Suppressor macrophage (primary cell): ENCODE results near the gene SHFL.
A peak's percentile ranks its signal among the peaks of the same experiment; 100 is the strongest.

Experiments
- DNase-seq, 4 experiments: peaks; one replicate each; pipeline ENCODE4 v3.0.0-alpha.2; 2020 to 2022

The SHFL gene

DNA sequence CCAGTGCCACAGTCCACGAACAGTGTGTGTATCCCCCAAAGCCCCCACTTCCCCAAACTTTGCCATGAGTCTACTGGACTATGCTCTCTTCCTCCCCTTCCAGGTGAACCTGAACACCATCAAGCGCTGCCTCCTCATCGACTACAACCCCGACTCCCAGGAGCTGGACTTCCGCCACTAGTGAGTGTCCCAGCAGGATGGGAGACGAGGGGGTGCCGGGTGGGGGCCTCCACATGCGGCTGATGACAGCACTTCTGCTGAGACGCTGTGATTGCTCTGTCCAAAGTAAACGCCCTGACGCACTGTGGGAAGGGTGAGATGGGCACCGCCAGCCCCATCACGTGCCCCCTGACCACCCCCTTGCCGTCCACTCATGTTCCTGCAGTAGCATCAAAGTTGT is 23.4 kb downstream of the SHFL start:
- DNase-seq = no peak

DNA sequence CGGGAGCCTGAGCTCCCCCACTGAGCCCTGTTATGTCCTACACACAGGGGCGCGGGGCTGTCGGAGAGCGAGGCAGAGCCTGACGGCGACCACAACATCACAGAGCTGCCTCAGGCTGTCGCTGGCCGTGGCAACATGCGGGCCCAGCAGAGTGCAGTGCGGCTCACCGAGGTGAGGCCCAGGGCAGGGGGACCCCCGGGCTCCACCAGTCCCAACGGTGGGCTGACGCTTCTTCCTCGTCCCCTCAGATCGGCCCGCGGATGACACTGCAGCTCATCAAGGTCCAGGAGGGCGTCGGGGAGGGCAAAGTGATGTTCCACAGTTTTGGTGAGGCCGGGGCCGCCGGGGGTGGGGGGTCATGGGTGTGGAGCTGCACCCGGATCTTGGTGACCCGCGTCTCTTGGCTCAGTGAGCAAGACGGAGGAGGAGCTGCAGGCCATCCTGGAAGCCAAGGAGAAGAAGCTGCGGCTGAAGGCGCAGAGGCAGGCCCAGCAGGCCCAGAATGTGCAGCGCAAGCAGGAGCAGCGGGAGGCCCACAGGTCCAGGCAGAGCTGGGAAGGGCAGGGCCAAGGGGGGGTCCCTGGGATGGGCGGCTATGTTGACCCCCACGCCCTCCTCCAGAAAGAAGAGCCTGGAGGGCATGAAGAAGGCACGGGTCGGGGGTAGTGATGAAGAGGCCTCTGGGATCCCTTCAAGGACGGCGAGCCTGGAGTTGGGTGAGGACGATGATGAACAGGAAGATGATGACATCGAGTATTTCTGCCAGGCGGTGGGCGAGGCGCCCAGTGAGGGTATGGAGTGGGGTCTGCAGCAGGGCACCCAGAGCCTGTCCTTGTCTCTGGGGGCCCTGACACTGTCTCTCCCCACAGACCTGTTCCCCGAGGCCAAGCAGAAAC is 24.2 kb downstream of the SHFL start:
- DNase-seq = no peak

DNA sequence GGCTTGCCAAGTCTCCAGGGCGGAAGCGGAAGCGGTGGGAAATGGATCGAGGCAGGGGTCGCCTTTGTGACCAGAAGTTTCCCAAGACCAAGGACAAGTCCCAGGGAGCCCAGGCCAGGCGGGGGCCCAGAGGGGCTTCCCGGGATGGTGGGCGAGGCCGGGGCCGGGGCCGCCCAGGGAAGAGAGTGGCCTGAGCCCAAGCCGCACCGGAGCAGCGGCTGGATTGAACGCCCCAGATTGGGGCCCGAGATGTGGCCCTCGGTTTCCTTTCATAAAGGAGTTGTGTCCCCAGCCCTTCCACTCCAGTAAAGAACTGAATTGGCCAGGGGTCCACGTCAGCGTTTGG is 24.8 kb downstream of the SHFL start:
- no peak for DNase-seq

DNA sequence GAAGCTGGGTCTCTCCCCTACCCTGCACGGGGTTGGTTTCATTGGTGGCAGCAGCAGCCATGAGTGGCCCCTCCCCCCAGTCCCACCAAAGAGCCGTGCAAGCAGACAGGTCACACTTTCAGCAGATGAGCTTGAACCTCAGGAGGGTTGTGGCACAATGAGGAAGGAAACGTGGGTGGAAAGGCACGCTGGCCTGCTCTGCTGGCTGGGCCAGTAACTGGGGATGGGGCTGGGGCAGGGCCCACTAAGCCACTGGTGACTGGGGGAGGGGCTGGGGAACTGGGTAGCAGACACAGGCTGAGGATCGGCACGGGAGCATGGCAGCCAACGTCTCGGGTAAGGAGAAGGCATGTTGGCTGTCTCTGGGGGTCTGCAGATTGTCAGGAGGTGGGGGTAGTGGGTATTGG is 25.3 kb downstream of the SHFL start, which contains the start of gene P2RY11:
TSS of gene P2RY11 (plus strand) at position 289 of the 407 bp plus-strand sequence. CDS start at position 318, 29 bp downstream.
- DNase-seq = peak; percentile 85 to 95 (median 90)

DNA sequence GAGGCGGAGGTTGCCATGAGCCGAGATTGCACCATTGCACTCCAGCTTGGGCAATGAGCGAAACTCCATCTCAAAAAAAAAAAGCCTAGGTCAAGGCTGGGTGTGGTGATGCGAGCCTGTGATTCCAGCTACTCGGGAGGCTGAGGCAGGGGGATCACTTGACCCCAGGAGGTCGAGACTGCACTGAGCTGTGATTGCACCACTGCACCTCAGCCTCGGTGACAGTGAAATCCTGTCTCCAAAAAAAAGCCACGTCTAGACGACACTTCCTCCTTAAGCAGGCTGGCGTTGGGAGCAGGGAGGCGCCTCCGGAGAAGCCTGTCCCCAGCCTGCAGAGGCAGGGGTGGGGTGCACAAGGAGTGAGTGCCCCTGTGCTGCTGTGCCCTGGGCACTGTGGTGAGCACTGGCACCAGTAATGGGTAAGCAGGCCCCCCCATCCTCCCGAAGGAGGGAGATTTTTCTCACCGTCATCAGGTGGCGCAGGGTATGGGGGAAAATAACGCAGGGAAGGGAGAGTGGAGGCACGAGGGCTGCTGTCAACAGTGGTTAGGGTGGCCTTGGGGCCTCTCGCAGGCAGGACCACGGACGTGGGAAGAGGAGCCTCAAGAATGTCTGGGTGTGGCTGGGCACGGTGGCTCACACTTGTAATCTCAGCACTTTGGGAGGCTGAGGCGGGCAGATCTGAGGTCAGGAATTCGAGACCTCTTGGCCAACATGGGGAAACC is 26.1 kb downstream of the SHFL start:
- peak; percentile 86 to 92 (median 86) for DNase-seq

DNA sequence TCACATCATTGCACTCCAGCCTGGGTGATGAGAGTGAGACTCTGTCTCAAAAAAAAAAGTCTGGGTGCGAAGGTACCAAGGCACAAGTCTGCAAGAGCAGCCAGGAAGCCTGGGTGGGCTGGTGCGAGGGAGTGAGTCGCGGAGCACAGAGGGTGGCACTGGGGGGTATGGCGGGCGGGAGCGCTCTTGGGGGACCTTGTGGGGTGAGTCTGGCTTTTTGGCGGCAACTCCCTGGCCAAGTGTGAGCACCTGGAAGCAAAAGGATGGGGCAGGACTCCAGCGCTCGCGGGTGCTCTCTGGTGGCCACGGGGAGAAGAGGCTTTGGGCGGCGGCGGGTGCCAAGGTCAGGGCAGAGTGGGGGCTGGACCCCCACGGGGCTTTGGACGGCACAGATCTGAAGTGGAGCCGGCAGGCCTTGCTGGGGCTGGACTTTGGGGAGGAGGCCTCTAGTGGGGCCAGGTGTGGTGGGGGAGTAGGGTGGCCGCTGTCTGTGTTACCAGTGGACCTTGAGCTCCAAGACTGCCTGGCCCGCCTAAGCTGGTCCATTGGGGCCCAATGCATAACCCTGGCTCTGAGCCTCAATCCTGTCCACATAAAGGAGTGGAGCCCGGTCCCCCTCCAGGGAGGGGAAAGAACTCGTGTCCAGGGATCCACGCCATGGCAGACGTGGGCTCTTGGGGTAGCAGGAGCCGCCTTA is 26.9 kb downstream of the SHFL start:
- DNase-seq = peak in 3 of 4 experiments; percentile 35 to 67 (median 61)

DNA sequence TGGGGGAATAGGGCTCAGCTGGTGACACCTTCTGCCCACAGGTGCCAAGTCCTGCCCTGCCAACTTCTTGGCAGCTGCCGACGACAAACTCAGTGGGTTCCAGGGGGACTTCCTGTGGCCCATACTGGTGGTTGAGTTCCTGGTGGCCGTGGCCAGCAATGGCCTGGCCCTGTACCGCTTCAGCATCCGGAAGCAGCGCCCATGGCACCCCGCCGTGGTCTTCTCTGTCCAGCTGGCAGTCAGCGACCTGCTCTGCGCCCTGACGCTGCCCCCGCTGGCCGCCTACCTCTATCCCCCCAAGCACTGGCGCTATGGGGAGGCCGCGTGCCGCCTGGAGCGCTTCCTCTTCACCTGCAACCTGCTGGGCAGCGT is 27.5 kb downstream of the SHFL start:
- DNase-seq = no peak

DNA sequence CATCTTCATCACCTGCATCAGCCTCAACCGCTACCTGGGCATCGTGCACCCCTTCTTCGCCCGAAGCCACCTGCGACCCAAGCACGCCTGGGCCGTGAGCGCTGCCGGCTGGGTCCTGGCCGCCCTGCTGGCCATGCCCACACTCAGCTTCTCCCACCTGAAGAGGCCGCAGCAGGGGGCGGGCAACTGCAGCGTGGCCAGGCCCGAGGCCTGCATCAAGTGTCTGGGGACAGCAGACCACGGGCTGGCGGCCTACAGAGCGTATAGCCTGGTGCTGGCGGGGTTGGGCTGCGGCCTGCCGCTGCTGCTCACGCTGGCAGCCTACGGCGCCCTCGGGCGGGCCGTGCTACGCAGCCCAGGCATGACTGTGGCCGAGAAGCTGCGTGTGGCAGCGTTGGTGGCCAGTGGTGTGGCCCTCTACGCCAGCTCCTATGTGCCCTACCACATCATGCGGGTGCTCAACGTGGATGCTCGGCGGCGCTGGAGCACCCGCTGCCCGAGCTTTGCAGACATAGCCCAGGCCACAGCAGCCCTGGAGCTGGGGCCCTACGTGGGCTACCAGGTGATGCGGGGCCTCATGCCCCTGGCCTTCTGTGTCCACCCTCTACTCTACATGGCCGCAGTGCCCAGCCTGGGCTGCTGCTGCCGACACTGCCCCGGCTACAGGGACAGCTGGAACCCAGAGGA is 28.0 kb downstream of the SHFL start:
- no peak for DNase-seq

DNA sequence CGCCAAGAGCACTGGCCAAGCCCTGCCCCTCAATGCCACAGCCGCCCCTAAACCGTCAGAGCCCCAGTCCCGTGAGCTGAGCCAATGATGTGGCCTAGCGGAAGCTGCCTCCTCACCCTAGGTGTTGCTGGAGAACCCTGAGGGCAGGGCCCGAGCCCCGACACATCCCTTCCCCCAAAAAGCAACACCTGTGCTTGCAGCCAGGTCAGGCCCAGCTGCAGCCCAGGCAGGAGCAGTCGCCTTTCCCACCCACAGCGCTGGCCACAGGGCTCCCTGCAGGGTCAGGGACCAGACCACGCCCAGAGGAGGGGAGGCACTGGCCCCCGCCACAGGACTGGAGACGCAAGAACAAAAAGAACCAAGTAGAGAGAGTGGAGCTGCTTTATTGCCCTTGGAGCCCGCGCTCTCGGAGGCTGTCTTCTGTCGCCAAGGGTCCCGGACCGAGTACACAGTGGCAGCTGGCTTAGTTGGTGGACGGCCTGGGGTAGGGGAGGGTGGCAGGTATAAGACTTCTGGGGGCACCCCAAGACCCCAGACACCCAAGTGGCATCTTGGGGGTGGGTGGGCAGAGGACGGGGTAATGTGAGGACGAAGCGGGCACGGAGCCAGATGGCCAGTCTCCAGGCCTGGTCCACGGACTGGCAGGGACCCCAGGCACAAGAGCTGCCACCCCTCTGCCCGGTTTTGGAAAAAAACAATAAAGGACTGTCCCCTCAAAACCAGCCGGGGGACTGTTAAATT is 28.7 kb downstream of the SHFL start:
- no peak for DNase-seq

DNA sequence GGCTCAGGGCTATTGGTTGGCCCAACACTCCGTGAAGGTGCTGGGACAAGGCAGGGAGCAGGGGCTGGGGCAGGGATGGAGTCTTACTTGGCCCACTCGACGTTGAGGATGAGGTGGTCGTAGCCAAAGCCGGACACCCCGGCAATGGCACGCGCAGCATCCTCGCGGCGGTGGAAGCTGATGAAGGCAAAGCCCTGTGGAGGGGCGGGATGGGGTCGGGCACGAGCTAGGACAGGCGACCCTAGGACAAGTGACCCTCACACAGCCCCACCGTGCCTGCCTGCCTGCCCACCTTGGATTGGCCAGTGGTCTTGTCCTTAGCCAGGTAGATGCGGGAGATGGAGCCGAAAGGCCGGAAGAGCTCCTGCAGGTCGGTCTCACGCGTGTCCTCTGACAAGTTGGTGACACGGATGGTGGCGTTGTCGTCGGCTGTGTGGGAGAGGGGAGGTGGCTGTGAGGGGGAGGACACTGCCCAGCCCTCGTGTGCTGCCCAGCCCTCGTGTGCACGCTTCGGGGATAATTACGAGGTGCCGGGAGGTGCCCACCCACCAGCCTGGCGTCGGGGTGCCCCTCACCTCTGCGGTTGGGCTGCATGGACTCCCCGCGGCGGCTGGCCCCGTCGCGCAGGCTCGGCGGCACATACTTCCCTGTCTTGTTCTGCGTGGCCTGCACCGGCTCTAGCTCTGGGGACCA is 29.4 kb downstream of the SHFL start:
- DNase-seq = no peak

DNA sequence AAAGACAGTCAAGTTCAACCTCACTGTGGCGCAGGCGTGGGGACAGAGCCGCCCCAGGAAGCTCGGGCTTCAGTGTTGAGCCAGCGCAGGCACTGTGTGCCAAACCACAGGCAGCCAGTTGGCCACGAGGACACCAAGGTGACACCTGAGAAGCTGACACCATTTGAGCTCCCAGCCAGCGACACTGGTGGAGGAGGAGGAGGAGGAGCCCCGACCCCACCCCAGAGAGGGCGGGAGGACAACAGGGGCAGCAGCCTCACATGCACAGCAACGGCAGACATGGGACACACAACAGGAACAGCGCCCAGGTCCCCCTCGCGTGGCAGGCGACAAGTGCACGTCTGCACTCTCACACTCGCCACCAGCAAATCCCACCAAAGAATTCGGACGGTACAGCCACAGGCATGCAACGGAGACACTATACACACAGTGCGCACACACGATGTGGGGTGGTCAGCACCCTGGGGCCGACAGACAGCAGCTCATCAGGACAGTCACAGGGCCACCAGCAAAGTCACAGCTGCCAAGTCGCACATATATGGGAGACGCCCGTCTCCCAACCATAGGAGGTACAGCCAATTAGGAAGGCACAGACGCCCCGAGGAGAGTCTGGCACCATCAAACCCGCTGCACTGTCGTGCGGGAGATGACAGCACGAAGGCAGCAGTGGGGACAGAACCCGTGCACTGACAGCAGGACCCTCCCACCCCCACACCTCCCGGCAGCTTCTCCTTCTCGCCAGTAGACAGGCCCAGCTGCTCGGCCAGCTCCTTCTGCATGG is 30.2 kb downstream of the SHFL start:
- no peak for DNase-seq

DNA sequence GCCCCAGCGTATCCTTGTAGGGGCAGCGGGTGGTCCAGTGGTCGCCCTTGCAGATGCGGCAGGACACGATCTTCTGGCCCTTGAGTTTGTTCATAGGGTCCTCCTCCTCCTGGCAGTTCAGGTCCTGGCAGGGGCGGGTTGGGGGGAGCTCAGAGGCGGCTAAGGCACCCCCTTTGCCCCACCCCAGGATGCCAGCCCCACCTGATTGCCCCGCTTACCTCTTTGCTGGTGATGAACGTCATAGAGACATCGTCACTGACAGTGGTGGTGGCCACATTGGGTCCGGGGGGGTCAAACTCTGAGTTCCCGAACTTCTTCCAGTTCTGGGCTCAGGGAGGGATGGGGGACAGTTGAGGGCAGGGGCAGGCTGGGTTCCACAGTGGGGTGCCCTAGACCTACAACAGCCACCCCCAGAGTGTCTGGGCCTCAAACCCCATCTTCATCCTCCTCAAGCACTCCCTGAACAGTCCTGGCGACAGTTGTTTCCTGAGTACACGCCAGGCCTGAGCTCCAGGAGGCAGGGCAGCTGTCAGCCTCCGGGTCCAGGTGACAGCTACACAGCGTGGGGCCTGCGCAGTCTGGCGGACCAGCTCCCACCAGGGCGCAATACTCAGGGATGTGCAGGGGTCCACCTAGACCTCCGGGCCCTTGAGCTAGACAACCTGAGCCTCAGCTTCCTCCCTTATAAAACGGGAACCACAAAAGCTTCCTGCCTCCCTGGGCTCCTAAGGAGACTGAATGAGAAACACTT is 30.9 kb downstream of the SHFL start:
- no peak for DNase-seq

DNA sequence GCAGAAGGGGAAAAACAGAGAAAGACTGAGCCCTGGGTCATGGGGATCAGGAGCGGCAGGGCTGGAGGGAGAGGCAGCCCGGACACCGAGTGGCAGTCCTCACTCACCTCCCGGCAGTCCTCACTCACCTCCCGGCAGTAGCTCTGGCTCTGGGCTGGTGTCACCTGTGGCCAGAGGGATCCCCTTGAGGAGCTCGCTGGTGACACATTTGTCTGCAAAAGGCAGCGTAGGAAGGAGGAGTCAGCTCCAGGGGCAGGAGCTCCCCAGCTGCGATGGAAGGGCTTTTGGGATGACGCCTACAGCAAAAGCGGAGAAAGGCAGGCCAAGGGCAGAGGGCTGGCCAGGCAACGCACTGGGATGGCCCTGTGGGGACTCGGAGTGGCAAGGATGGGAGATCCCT is 32.8 kb downstream of the SHFL start:
- no peak for DNase-seq

DNA sequence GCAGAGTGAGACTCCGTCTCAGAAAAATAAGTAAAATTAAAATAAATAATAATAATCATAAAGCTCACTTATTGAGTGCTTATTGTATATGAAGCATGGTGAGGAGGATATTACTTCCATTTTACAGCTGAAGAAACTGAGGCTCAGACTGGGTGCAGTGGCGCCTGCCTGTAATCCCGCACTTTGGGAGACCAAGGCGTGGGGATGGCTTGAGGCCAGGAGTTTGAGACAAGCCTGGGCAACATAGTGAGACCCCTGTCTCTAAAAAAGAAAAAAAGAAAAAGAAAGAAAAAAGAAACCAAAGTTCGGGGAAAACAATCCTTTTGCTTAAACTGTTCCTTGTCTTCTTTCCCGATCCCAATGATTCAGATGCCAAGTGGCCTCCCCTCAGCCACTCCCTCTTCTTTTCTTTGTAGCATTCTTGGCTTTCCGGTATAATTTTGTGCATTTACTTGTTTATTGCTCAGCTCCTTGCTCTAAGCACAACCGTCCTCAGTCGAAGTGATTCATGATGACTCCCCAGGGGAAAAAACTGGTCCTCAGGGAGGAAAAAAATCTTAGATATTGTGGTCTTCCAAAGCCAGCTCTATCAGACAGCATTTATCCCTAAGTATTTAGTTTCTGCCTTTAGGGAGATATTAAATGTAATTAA is 34.5 kb downstream of the SHFL start:
- no peak for DNase-seq

DNA sequence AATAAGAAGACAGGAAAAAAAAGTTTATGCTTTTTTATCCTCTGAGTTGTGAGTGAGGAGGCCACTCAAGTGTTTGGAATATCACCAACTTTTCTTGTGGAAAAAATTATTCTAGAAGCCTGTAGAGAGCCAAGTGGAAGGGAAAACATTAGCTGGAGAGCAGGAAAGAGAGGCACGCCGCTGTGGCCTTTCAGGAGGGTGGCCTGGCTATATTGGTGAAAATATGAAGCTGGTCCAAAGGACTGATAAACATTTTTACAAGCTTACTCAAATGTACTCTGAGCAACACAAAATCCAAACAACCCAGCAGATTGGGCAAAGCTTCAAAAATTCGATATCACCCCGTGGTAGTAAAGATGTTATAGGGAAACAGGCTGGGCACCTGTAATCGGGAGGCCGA is 35.9 kb downstream of the SHFL start:
- DNase-seq = no peak

DNA sequence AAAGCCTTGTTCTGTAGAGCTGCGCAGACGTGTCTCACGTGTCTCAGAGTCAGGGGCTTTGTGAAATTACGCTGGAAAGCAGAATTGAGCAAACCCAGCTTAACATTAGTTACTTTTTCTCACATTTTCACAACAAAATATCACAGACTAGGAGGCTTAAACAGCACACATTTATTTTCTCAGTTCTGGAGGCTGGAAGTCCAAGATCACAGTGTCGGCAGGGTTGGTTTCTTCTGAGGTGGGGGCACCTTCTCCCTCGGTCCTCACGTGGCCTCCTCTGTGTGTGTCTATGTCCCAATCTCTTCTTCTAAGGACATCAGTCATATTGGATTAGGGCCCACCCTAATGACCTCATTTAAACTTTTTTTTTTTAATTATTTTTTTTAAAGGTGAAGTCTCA is 38.3 kb downstream of the SHFL start:
- DNase-seq = no peak

DNA sequence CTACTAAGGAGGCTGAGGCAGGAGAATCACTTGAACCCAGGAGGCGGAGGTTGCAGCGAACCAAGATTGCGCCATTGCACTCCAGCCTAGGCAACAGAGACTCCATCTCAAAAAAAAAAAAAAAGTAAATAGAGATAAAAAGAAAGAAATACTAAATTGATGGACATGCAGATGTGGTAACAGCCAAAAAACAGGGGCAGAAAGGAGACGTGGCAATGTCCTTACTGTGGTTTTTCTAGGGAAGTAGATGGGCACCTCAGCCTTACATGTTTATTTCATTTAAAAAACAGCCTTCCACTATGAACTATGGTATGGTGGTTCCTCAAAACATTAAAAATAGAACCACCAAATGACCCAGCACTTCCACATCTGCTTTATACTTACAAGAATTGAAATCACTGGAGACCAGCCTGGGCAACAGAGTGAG is 40.1 kb downstream of the SHFL start:
- peak; percentile 72 to 92 (median 82) for DNase-seq

DNA sequence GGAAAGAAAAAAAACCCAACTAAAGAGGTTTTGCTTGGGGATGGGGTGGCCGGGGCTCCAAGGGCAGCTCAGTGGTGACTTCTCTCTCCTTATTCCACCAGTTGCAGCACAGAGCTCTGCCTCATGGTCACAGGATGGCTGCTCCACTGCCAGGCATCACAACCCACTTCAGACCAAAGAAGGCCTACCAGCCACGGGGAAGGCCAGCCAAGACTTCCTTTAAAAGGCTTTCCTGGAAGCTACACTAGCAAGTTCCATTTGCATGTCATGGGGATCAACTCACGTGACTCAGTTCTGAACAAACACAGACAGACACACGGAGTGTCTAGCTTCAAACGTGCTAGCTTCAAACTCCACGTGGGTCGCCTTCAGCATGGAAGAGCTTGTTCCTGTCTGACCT is 46.8 kb downstream of the SHFL start:
- DNase-seq = peak; percentile 61 to 82 (median 72)

DNA sequence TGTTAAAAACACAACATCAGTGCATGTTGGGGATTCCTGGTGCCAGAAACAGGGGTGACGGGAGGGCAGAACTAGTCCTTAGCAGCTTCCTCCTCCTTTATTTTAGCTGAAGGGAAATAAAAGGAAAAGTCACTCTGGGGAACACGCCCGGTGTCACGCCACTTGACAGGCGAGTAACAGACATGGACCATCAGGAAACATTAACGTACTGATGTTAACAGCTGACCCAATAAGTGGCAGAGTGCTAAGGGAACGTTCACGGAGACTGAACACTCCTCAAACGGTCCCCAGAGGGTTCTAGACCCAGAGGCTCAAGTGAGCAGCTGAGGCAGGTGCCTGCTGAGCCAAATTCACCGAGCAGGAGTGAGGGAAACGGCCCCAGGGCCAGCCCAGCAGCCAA is 47.5 kb downstream of the SHFL start:
- DNase-seq = no peak
